GM21423 (cell line): ENCODE data around the gene SAMD15.
"Not testable (repeated sequence)": the region's sequence is repeated elsewhere in the genome, so short reads cannot be mapped to it uniquely, and the experiment has no call there.

Source experiments
- ATAC-seq: cut with Tn5 transposase; IDR thresholded peaks from one replicate; pipeline ENCODE4 v1.9.1; 2021; ENCODE audit warnings: mild to moderate bottlenecking, moderate library complexity; ENCODE audit not compliant: unreplicated experiment

The SAMD15 gene

DNA sequence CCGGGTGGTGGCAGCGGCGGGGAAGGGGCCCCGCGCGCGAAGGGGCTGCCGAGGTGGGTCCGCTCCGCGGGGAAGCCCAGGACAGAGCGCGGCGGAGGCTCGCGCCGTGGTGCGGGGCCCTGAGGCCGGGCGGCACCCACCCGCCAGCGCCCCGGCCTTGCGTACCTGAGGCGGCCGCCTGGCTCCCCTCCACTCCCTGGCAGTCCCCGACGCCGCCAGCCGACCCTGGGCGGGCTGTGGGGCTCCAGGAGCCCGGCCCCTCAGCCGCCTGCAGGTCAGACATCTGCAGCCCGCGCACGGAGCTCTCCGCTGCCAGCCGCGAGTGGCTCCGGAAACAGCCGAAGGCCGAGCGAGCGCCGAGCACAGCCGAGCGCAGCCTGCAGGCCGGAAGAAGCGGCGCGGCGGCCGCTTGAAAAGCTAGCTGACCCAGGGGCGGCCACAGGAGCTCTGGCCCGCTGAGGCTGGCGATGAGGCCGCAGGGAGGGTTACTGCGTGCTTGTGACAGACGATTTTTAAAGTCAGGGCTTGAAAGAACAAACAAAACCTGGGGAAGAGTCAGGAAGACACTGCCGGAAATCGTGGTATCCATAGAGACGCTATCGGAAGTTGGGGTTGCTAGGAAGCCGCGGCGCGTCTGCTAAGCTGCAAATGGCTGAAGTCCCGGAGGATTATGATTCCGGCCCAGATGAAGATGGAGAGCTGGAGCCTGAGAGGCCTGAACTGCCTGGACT is at the start of gene SAMD15, which contains the start of gene TMED8:
SAMD15 (plus strand) TSS at position 609 of the 731 bp plus-strand sequence; CDS start at position 649, 40 bp downstream.
TMED8 (minus strand) TSS at position 324 of the 731 bp plus-strand sequence; CDS start at position 283, 41 bp downstream.
- peak; percentile 84 for ATAC-seq

DNA sequence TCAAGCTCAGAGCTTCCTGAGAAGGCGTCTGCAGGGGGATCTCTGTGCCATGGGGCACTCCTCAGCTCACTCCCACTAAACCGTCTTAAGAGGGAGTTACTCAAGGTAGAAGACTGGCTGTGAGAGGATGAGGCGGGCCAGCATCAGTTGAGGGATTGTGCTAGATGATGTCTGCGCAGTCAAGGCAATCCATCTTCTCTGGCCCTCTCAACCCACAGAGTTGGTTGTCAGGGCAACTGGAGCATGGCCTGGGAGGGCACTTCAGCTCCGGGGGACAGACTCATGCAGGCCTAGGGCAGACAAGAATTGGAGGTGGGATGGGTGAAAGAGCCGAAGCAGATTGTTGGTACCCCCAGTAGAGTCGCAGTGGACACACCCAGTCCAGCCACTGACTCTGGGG is 47.3 kb upstream of the SAMD15 start:
- no peak for ATAC-seq

DNA sequence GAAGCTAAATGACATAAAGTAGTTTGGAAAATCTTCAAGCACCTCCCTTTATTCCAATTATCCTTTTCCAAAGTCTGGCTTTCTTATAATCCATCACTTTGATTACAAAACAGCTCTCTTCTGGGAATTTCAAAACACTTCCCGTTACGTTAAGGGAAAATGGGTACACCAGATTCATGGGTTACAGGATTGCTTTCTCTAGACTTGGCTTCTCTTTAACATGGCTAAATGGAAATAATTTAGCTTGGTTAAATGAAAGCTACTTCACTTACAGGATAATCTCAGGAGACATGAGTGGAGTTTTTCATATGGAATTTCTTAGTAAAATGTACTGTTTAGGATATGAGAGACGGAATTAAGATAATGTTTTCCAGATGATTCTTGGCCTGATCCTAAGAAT is 41.6 kb upstream of the SAMD15 start:
- no peak for ATAC-seq

DNA sequence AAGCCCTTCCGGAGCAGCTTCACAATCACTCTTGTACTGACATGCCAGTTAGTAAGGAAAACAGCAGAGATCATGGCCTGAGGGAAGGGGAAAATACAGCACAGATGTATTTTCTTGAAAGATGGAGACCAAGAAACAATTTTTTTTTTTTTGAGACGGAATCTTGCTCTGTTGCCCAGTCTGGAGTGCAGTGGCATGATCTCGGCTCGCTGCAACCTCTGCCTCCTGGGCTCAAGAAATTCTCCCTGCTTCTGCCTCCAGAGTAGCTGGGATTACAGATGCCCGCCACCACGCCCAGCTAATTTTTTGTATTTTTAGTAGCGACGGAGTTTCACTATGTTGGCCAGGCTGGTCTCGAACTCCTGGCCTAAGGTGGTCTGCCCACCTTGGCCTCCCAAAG is 39.9 kb upstream of the SAMD15 start:
- not testable (repeated sequence) for ATAC-seq

DNA sequence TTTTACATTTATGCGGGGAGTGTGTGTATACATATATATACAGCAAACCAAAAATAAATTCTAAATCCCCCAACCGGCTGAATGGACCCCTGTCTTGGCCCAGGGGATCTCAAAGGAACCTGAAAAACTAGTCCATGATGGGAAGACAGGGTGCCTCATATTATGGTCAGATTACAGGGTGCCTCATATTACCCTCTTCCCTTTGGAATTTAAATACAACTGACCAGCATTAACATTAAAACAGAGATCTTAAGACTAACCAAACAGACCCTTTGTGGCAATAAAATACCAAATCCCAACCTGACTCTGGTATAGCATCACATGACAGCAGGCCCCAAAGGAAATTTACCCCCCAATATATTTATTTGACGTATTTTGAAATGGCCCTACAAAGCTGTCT is 39.3 kb upstream of the SAMD15 start:
- ATAC-seq = no peak

DNA sequence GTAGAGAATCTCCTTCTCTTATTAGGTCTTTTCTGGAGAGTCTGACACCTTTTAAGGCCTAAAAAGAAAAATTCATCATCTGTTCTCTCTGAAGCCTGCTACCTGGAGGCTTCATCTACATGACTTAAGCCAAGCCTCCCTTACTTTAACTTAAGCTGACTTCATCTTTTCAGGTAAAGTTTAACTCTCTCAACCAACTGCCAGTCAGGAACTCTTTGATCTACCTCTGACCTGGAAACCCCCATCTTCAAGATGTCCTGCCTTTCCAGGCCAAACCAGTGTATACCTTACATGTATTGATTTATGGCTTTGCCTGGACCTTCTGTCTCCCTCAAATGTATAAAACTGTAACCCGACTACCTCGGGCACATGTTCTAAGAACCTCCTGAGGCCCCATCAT is 38.9 kb upstream of the SAMD15 start:
- ATAC-seq = no peak

DNA sequence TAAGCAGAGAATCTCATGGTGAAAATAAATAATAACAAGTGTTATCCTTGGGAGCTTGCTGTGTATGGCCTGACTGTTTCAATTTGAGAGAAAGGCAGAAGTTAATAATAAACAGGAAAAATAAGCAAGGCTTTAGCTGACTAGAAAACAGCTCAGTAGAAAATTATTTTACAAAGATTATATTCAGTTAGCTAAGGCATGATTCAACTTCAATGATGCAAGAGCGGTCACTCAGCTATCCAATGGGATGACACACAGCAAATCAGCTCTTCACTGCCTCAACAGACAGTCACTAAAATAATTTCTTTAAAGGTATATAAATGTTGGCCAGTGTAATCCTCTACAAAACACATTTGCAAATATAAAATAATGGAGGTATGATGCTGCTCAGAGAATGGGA is 37.8 kb upstream of the SAMD15 start:
- no peak for ATAC-seq

DNA sequence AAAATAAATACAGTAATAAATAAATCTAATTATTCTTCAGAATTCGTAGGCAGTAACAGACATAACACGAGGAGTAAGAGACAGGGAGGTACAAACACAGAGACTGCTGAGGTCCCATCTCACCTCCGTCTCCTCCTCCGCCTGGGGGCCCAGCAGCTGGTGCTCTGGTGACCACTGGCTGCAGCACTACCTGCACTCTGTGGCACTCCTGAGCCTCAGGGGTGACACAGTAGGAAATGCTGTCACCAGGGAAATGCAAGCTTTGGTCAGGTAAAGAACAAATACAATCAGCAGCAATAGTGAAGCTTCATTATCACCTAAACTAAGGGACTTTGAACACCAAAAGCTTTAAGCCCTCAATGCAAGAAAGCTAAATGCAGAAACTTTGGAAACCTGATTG is 36.8 kb upstream of the SAMD15 start:
- no peak for ATAC-seq

DNA sequence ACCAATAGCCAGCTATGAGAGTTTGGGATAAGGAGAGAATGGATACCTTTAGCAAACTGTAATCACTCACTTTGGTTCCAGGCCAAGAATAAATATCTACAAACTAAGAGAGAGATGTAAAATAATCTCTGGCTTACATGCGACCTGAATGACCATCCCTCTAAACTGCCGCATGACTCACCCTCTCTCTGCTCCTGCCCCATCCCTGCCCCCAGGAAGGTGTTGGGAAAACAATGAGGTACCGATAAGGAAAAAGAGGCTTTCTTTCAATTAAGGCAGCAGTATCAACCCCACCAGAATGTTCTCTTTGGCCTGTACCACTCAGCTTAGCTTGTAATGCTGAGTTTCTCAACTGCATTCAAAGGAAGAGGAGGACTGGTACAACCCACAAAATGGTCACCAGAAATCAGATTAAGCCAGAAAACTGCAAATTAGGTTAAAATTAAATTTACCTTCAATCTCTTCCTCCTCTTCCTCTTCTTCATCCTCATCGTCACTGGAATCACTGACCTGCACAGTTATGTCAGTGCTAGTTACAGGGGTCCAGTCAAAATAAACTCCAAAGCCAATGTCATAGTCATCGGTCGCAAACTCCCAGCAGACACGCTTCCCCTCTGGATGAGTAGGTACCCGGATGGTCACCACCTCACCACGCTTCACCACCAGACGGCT is 34.3 kb upstream of the SAMD15 start:
- ATAC-seq = no peak

DNA sequence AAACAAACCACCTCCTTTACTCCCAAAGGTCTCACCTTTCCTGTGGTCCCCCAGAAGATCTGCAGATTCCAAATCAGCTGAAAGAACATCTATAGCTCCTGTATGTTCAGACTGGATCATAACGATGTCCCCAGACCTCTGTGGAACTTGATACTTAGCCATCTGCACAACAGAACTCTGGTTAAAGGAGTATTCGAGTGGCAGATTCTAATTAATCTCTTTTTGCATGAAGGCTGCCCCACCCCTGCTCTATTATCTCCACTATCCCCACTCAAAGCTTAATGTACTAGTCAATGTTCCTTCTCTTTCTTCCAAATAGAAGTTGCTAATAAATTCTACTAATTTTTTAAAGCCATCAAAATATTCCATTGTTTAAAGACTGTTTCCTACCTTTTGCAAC is 33.5 kb upstream of the SAMD15 start:
- no peak for ATAC-seq

DNA sequence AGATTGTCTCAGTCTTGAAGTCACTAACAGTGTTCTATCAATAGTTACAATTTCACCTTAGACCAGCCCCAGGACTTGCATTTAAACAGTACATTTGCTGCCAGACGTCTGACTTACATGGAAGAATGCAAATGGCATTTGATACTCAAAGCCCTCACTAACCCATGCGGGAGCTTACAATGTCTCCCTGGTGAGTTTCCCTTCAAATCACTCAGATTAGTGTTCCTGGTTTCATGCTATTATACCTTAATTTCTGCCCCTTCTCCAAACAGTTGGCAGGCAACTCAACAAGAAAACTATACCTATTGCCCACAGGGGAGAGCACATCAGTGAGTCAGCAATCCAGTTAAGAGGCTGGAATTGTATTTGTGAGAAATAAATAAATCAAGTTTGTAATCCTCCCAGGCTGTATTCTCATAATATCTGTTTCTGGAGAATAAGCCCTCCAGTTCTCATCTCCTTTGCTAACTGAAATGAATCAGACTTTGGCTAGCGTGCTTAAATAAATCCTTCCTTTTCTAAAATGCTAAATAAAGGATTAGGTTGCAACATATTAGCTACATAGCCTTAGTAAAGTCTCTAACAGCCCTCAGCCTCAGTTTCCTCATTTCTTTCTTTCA is 32.7 kb upstream of the SAMD15 start:
- no peak for ATAC-seq

DNA sequence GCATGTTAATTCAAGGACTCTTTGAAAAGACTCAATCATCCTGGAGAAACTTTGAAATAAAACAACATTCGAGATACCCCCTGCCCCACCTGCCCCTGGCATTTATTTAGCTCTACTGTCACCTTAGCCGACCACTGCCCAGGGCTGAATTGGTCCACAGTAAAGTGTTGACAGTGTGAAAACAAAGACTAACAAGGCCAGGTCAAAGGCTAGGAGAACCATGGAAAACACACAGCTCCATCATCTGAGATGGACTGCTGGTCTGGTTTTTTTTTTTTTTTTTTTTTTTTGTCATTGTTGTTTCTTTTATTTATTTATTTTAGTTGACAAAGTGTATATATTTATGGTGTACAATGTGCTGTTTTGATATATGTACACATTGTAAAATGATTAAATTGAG is 30.7 kb upstream of the SAMD15 start:
- ATAC-seq = no peak

DNA sequence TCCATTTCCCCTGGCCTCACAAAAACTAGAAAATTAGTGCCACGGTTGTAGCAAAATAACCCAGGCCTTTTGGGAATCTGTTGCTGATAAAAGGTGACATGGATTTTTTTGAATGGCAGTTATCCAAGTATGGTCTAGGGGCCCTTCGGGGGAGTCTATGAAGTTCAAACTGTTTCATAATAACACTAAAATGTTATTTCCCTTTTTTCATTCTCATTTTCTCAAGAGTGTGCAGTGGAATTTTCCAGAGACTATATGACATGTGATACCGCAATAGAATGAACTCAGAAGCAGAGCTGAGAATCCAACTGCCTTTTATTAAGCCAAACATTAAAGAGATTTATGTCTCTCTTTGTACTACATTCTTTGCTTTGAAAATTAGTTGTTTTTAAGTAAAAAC is 29.4 kb upstream of the SAMD15 start:
- ATAC-seq = no peak

DNA sequence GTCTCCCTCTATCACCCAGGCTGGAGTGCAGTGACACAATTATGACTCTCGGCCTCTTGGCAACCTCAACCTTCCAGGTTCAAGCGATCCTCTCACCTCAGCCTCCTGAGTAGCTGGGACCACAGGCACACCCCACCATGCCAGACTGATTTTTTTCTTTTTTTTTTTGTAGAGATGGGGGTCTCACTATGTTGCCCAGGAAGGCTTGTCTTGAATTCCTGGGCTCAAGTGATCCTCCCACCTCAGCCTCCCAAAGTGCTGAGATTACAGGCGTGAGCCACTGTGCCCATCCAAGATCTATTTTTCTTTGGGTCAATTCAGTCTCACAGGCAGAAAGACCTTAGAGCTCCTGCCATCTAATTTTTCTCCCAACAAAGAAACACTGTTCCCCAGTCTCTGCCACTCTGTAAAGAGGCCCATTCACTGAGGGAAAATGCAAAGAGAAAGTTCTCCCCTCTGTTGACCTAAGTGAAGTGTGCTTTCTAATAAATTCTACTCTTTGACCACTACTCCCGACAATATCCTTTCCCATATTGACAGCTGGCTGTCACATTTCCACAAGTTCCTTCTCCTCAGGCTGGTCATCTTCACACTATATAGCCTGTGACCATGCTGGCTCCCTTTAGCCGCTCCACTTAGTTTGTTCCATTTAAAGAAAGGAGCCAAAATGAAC is 23.6 kb upstream of the SAMD15 start:
- ATAC-seq = no peak

DNA sequence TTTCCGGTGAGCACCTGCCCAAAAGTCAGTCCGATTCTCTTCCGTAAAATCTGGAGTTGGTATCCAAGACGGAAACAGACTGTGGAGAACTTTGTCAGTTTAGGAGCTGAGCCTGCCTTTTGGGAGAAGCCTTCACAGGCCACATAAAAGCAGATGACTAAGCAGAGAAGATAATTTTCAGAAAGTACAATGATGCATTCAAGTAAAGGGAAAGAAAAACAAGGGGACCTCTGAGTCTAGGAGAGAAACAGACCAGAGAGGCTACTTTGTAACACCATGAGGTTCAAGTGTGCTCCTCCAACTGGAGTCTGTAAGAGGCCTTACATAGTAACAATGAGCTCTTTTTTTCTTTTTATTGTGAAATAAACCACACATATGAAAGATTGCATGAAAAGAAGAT is 21.4 kb upstream of the SAMD15 start:
- no peak for ATAC-seq

DNA sequence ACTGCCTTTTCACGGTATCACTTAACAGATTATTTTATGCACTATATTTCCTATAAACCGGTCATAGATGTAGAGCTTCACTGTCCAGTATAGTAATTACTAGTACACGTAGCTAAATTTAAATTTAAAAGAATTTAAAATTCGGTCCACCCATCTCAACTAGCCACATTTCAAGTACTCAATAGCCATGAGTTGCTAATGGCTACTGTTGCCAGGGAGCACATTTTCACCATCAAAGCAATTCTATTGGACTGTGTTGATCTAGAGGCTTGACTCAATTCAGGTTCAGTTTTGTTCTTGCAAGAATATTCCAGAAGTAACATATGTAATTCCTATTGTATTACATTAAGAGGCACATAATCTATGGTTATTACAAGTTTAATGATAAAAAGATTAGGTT is 20.3 kb upstream of the SAMD15 start:
- no peak for ATAC-seq

DNA sequence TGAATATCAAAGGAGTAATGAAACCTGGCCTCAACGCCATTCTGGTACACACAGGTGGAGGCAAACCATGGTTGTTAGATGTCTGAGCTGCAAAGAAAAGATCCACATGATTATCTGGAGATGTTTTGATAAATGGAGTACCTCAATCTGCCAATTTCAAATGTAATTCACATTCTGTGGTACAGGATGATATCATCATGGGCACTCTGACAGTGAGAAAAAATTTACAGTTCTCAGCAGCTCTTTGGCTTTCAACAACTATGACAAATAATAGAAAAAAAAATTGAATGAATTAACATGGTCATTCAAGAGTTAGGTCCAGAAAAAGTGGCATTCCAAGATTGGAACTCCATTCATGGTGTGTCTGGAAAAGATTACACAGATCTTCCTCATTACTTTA is 17.6 kb upstream of the SAMD15 start:
- ATAC-seq = no peak

DNA sequence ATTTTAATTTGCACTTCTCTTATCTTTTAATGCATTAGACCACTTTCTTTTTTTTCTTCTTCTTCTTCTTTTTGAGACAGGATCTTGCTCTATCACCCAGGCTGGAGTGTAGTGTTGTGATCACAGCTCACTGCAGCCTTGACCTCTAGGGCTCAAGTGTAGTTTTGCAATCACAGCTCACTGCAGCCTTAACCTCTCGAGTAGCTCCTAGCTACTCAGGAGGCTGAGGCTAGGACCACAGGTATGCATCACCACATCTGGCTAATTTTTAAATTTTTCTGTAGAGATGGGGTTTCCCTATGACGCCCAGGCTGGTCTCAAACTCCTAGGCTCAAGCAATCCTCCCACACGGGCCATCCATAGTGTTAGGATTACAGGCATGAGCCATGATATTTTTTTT is 13.0 kb upstream of the SAMD15 start:
- ATAC-seq = peak; percentile 71

DNA sequence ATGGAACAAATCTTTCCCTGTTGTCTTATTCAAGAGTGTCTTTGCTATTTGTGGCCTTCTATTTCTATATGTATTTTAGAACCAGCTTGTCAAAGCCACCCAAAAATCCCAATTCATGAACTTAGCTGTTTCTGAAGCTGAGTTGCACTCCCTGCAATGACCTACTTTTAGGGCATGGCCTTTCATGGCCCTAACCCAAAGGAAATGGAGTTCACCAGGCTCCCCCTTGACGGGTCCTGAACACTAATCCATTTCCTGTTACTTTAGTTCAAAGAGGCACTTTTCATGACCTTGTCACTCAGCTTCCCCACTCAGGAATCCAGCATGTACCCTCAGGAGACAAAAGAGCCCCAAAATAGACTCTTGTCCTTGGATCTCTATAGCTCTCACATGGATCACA is 7.9 kb upstream of the SAMD15 start:
- no peak for ATAC-seq

DNA sequence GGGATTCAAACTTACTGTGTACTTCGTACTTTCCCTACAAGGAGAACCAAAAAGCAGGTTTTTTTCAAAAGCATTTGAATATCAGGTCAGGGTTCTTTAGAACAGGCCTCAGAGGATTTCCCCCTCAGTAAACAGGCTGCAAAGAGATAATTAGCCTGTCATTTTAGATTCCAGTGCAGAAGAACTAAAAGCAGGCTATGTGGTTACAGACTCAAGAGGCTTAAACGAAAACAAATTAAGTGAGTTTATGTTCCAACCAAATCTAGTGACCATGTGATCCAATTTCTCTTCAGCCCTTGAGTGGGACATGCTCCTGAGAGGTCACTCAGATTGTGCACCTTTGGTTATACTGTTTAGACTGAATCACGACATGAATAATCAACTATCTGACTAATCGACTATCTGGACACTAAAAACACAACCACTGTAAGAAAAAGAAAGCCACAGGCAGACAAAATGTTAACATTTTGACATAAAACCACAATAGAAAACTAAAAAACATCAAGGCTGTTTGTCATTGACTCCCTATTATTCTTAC is 4.8 kb upstream of the SAMD15 start:
- ATAC-seq = peak; percentile 41
